GM23338 (cell line): Measurements from ENCODE around the gene ZBTB40. TPM values are rescaled to one million over a fixed set of nuclear protein-coding genes. Genes with fewer than 3 reads are reported as not detected.

Experiments
- ATAC-seq: fragments of 200-7000 bp; cut with Tn5 transposase; 3 replicates; pipeline ENCODE4 v1.9.1; 2020
- DNase-seq: peaks from one replicate; pipeline ENCODE4 v3.0.0-alpha.2; 2015; ENCODE audit warnings: low spot score
- H2AFZ ChIP-seq: fragments of 200-600 bp; sonication (generic); 2 replicates; pipeline ENCODE4 v1.8.0; 2016; ENCODE audit warnings: antibody characterized with exemption, mild to moderate bottlenecking, moderate library complexity
- H3F3A ChIP-seq: fragments of 200-600 bp; sonication (generic); replicated peaks from 2 replicates; pipeline ENCODE4 v1.8.0; 2017; ENCODE audit warnings: antibody characterized with exemption, mixed run types, low read depth
- H3K27ac ChIP-seq: fragments of 200-600 bp; sonication (generic); 2 replicates; pipeline ENCODE4 v1.6.1; 2016; ENCODE audit warnings: low read depth
- H3K27me3 ChIP-seq: fragments of 200-600 bp; sonication (generic); 2 replicates; pipeline ENCODE4 v1.8.0; 2016; ENCODE audit warnings: mild to moderate bottlenecking, mixed run types, moderate library complexity; ENCODE audit not compliant: insufficient read depth
- H3K36me3 ChIP-seq: fragments of 200-600 bp; sonication (generic); 2 replicates; pipeline ENCODE4 v1.8.0; 2016; ENCODE audit warnings: mild to moderate bottlenecking; ENCODE audit not compliant: insufficient read depth
- H3K4me1 ChIP-seq: fragments of 200-600 bp; sonication (generic); 2 replicates; pipeline ENCODE4 v1.8.0; 2016; ENCODE audit warnings: mild to moderate bottlenecking, moderate library complexity; ENCODE audit not compliant: insufficient read depth
- H3K4me2 ChIP-seq: fragments of 200-600 bp; sonication (generic); 2 replicates; pipeline ENCODE4 v1.7.1; 2017; ENCODE audit warnings: mixed run types
- H3K4me3 ChIP-seq: fragments of 200-600 bp; sonication (generic); 2 replicates; pipeline ENCODE4 v1.6.1; 2016; ENCODE audit warnings: mixed run types
- H3K79me2 ChIP-seq: fragments of 200-600 bp; sonication (generic); replicated peaks from 2 replicates; pipeline ENCODE4 v1.8.0; 2017; ENCODE audit warnings: mild to moderate bottlenecking; ENCODE audit not compliant: insufficient read depth
- H3K9me2 ChIP-seq: fragments of 200-600 bp; sonication (generic); 2 replicates; pipeline ENCODE4 v1.8.0; 2017; ENCODE audit not compliant: insufficient read depth
- H4K20me1 ChIP-seq: fragments of 200-600 bp; sonication (generic); replicated peaks from 2 replicates; pipeline ENCODE4 v1.8.0; 2017; ENCODE audit warnings: mild to moderate bottlenecking; ENCODE audit not compliant: insufficient read depth
- H3K27ac Mint-ChIP-seq: 2 replicates; pipeline ENCODE4 v1.8.0; 2020; ENCODE audit warnings: inconsistent platforms, mild to moderate bottlenecking, moderate library complexity, mixed read lengths
- H3K27me3 Mint-ChIP-seq: 3 replicates; pipeline ENCODE4 v1.8.0; 2022; ENCODE audit warnings: low read depth, mild to moderate bottlenecking, moderate library complexity, mixed read lengths, inconsistent platforms; ENCODE audit not compliant: insufficient read depth, poor library complexity
- H3K36me3 Mint-ChIP-seq: 3 replicates; pipeline ENCODE4 v1.8.0; 2021; ENCODE audit warnings: low read depth, mild to moderate bottlenecking, inconsistent platforms, moderate library complexity, mixed read lengths
- H3K4me1 Mint-ChIP-seq: 3 replicates; pipeline ENCODE4 v1.8.0; 2020; ENCODE audit warnings: mild to moderate bottlenecking, inconsistent platforms, mixed read lengths
- H3K4me3 Mint-ChIP-seq: 3 replicates; pipeline ENCODE4 v1.8.0; 2021; ENCODE audit warnings: moderate library complexity, mild to moderate bottlenecking, inconsistent platforms, mixed read lengths
- H3K9me3 Mint-ChIP-seq: 3 replicates; pipeline ENCODE4 v1.8.0; 2020; ENCODE audit warnings: moderate library complexity, mild to moderate bottlenecking, inconsistent platforms, mixed read lengths
- ETS1 ChIP-seq: IDR thresholded peaks from 2 replicates; pipeline ENCODE4 v1.6.1; 2016; ENCODE audit warnings: antibody characterized with exemption
- EZH2 ChIP-seq: fragments of 200-600 bp; sonication (generic); IDR thresholded peaks from one replicate; pipeline ENCODE4 v1.8.0; 2017; ENCODE audit warnings: antibody characterized with exemption, mild to moderate bottlenecking, low read depth; ENCODE audit not compliant: unreplicated experiment
- EZH2phosphoT487 ChIP-seq: fragments of 200-600 bp; sonication (generic); IDR thresholded peaks from one replicate; pipeline ENCODE4 v1.8.1; 2018; ENCODE audit warnings: antibody characterized with exemption; ENCODE audit not compliant: unreplicated experiment
- JUNB ChIP-seq: IDR thresholded peaks from one replicate; pipeline ENCODE4 v1.6.1; 2016; ENCODE audit warnings: antibody characterized with exemption; ENCODE audit not compliant: unreplicated experiment
- NANOG ChIP-seq: IDR thresholded peaks from 2 replicates; pipeline ENCODE4 v1.6.1; 2016; ENCODE audit warnings: antibody characterized with exemption, borderline replicate concordance
- POLR2AphosphoS5 ChIP-seq: IDR thresholded peaks from 2 replicates; pipeline ENCODE4 v1.6.1; 2016; ENCODE audit warnings: antibody characterized with exemption, low read depth
- STAT1 ChIP-seq: IDR thresholded peaks from one replicate; pipeline ENCODE4 v1.6.1; 2016; ENCODE audit warnings: antibody characterized with exemption; ENCODE audit not compliant: unreplicated experiment
- ZNF331 ChIP-seq: fragments of 250-450 bp; sonication (Bioruptor Pico); IDR thresholded peaks from 2 replicates; pipeline ENCODE4 v1.5.0; 2020; ENCODE audit warnings: low read depth, mild to moderate bottlenecking, moderate library complexity
- polyA plus RNA-seq: library from polyadenylated mRNA; unstranded; fragments of >200 nt; fragmentation: Nextera tagmentation; extraction: Ambion mirVana; gene quantifications from 2 replicates; pipeline ENCODE4 v1.2.1, GENCODE V29; 2016
- total RNA-seq: library from RNA; depleted of rRNA; stranded (reverse); fragments of >200 nt; shearing (Covaris generic); gene quantifications from 2 replicates; pipeline ENCODE4 v1.2.3, GENCODE V29; 2014
- TF ChIP-seq, protein P1 (sequence below): fragments of 250-450 bp; sonication (Bioruptor Pico); IDR thresholded peaks from 2 replicates; pipeline ENCODE4 v1.5.0; 2020; ENCODE audit warnings: mild to moderate bottlenecking, moderate library complexity
- TF ChIP-seq, protein P2 (sequence below), 2 experiments: fragments of 200-600 bp in 1 of 2; sonication (generic) in 1 of 2; conservative IDR thresholded peaks; 2 replicates each; pipeline versions ENCODE4 v1.5.1 to v1.6.1; 2016 to 2017; ENCODE audit warnings: antibody characterized with exemption in 2 of 2, low read depth in 2 of 2, mild to moderate bottlenecking in 2 of 2, moderate library complexity in 1 of 2

ZBTB40 gene
- total and polyA plus RNA-seq, 2 experiments from 2014 or later: 3.1 to 22.7 TPM

DNA sequence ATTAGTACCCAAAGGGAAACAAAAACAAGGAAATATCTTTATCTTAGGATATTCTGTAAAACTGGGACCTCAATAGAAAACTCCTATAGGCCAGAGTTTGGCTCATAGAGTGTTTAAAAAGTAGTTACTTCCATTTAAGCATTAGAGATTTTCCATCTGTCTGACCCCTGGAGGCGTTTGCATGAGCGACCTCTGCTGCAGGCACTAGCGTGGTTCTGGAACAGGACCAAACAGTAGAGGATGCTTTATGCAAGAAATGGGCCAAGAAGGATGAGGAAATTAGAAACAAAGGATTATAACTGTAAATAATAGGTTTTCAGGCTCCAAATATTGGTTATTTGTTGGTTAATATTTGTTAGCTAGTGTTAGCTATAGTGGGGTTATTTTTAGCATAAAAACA, 5.7 kb downstream of the ZBTB40 start:
- no peak overlapping the region for H3K27ac ChIP-seq
- peaks cover 17% of the 10 kb centered on the region for H3K4me1 Mint-ChIP-seq
- H3K4me2 ChIP-seq: no peak overlapping the region
- no peaks in the 10 kb centered on the region for H3K27me3 ChIP-seq
- H3K4me1 ChIP-seq: peaks cover 9% of the 10 kb centered on the region; the same call in 1 of the 2 replicates
- DNase-seq (no peak), ATAC-seq (no peak)
- peaks cover 95% of the 10 kb centered on the region for H3K79me2 ChIP-seq
- H3K36me3 ChIP-seq: no peaks in the 10 kb centered on the region
- TF ChIP-seq ETS1 (no peak), EZH2phosphoT487 (no peak), EZH2 (no peak), NANOG (no peak)
- peaks cover 12% of the 10 kb centered on the region; the same call in 1 of the 2 replicates for H4K20me1 ChIP-seq
- no peak overlapping the region for H3K27ac Mint-ChIP-seq
- H3F3A ChIP-seq: no peaks in the 10 kb centered on the region
- H3K36me3 Mint-ChIP-seq: no peaks in the 10 kb centered on the region
- no peaks in the 10 kb centered on the region for H3K9me3 Mint-ChIP-seq
- no peak overlapping the region for H3K4me3 Mint-ChIP-seq
- peaks cover 1% of the 10 kb centered on the region for H3K27me3 Mint-ChIP-seq
- no peaks in the 10 kb centered on the region for H3K9me2 ChIP-seq
- no peak overlapping the region for H2AFZ ChIP-seq
- no peak overlapping the region for H3K4me3 ChIP-seq

DNA sequence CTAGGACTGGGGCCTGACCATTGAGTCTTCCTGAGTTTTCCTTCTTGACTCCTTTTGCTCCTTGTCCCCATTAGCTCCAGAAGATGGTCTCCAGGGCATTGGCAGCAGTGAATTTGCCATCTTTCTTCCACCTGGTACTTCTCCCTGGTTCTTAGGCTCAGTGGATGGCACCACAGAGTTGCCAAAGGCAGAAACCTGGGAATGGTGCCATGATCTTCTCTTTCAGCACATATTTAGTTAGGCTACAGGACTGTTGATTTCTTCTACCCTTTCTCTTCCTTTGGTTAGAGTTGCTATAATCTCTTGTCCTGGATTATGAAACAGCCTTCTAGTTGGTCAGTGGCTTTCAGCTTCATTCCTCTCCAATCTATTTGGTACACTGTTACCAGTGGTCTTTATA, 6.2 kb downstream of the ZBTB40 start:
- H3K4me1 Mint-ChIP-seq: peaks cover 15% of the 10 kb centered on the region
- Histone ChIP-seq H3K36me3 (no peaks in the 10 kb centered on the region), H3K27ac (no peak overlapping the region), H4K20me1 (peaks cover 12% of the 10 kb centered on the region; the same call in 1 of the 2 replicates), H3K4me1 (peaks cover 8% of the 10 kb centered on the region; the same call in 1 of the 2 replicates), H3K27me3 (no peaks in the 10 kb centered on the region), H3K79me2 (peaks cover 96% of the 10 kb centered on the region), H3K4me3 (no peak overlapping the region), H3F3A (no peaks in the 10 kb centered on the region), H3K4me2 (no peak overlapping the region), H3K9me2 (no peaks in the 10 kb centered on the region), H2AFZ (no peak overlapping the region)
- H3K36me3 Mint-ChIP-seq: no peaks in the 10 kb centered on the region
- no peak overlapping the region; the same call in 1 of the 2 replicates for H3K27ac Mint-ChIP-seq
- H3K27me3 Mint-ChIP-seq: no peaks in the 10 kb centered on the region
- no peaks in the 10 kb centered on the region for H3K9me3 Mint-ChIP-seq
- no peak for DNase-seq
- H3K4me3 Mint-ChIP-seq: no peak overlapping the region
- ATAC-seq: no peak
- TF ChIP-seq JUNB: no peak
- no peak for TF ChIP-seq EZH2
- TF ChIP-seq, protein P1, sequence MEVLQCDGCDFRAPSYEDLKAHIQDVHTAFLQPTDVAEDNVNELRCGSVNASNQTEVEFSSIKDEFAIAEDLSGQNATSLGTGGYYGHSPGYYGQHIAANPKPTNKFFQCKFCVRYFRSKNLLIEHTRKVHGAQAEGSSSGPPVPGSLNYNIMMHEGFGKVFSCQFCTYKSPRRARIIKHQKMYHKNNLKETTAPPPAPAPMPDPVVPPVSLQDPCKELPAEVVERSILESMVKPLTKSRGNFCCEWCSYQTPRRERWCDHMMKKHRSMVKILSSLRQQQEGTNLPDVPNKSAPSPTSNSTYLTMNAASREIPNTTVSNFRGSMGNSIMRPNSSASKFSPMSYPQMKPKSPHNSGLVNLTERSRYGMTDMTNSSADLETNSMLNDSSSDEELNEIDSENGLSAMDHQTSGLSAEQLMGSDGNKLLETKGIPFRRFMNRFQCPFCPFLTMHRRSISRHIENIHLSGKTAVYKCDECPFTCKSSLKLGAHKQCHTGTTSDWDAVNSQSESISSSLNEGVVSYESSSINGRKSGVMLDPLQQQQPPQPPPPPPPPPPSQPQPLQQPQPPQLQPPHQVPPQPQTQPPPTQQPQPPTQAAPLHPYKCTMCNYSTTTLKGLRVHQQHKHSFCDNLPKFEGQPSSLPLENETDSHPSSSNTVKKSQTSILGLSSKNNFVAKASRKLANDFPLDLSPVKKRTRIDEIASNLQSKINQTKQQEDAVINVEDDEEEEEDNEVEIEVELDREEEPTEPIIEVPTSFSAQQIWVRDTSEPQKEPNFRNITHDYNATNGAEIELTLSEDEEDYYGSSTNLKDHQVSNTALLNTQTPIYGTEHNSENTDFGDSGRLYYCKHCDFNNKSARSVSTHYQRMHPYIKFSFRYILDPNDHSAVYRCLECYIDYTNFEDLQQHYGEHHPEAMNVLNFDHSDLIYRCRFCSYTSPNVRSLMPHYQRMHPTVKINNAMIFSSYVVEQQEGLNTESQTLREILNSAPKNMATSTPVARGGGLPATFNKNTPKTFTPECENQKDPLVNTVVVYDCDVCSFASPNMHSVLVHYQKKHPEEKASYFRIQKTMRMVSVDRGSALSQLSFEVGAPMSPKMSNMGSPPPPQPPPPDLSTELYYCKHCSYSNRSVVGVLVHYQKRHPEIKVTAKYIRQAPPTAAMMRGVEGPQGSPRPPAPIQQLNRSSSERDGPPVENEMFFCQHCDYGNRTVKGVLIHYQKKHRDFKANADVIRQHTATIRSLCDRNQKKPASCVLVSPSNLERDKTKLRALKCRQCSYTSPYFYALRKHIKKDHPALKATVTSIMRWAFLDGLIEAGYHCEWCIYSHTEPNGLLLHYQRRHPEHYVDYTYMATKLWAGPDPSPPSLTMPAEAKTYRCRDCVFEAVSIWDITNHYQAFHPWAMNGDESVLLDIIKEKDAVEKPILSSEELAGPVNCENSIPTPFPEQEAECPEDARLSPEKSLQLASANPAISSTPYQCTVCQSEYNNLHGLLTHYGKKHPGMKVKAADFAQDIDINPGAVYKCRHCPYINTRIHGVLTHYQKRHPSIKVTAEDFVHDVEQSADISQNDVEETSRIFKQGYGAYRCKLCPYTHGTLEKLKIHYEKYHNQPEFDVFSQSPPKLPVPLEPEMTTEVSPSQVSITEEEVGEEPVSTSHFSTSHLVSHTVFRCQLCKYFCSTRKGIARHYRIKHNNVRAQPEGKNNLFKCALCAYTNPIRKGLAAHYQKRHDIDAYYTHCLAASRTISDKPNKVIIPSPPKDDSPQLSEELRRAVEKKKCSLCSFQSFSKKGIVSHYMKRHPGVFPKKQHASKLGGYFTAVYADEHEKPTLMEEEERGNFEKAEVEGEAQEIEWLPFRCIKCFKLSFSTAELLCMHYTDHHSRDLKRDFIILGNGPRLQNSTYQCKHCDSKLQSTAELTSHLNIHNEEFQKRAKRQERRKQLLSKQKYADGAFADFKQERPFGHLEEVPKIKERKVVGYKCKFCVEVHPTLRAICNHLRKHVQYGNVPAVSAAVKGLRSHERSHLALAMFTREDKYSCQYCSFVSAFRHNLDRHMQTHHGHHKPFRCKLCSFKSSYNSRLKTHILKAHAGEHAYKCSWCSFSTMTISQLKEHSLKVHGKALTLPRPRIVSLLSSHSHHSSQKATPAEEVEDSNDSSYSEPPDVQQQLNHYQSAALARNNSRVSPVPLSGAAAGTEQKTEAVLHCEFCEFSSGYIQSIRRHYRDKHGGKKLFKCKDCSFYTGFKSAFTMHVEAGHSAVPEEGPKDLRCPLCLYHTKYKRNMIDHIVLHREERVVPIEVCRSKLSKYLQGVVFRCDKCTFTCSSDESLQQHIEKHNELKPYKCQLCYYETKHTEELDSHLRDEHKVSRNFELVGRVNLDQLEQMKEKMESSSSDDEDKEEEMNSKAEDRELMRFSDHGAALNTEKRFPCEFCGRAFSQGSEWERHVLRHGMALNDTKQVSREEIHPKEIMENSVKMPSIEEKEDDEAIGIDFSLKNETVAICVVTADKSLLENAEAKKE (CRISPR knock-in tag): no peak
- TF ChIP-seq STAT1: no peak
- TF ChIP-seq EZH2phosphoT487: no peak
- TF ChIP-seq, protein P2, sequence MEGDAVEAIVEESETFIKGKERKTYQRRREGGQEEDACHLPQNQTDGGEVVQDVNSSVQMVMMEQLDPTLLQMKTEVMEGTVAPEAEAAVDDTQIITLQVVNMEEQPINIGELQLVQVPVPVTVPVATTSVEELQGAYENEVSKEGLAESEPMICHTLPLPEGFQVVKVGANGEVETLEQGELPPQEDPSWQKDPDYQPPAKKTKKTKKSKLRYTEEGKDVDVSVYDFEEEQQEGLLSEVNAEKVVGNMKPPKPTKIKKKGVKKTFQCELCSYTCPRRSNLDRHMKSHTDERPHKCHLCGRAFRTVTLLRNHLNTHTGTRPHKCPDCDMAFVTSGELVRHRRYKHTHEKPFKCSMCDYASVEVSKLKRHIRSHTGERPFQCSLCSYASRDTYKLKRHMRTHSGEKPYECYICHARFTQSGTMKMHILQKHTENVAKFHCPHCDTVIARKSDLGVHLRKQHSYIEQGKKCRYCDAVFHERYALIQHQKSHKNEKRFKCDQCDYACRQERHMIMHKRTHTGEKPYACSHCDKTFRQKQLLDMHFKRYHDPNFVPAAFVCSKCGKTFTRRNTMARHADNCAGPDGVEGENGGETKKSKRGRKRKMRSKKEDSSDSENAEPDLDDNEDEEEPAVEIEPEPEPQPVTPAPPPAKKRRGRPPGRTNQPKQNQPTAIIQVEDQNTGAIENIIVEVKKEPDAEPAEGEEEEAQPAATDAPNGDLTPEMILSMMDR (conservative IDR thresholded peaks at IDR 0.05; ENCODE audit: low read depth in 2 of 2): no peak
- TF ChIP-seq ZNF331 (CRISPR knock-in tag): no peak
- TF ChIP-seq POLR2AphosphoS5: no peak
- no peak for TF ChIP-seq ETS1
